ENCODE results near the gene OBP2A. TPM values are rescaled to one million over a fixed set of nuclear protein-coding genes. Genes with fewer than 3 reads are reported as not detected.
"Not testable (repeated sequence)": the region's sequence is repeated elsewhere in the genome, so short reads cannot be mapped to it uniquely, and the experiment has no call there.

OBP2A gene, protein sequence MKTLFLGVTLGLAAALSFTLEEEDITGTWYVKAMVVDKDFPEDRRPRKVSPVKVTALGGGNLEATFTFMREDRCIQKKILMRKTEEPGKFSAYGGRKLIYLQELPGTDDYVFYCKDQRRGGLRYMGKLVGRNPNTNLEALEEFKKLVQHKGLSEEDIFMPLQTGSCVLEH
- 26.6 TPM for polyA plus RNA-seq (2012; ENCODE audit: insufficient read length, low read depth)

DNA sequence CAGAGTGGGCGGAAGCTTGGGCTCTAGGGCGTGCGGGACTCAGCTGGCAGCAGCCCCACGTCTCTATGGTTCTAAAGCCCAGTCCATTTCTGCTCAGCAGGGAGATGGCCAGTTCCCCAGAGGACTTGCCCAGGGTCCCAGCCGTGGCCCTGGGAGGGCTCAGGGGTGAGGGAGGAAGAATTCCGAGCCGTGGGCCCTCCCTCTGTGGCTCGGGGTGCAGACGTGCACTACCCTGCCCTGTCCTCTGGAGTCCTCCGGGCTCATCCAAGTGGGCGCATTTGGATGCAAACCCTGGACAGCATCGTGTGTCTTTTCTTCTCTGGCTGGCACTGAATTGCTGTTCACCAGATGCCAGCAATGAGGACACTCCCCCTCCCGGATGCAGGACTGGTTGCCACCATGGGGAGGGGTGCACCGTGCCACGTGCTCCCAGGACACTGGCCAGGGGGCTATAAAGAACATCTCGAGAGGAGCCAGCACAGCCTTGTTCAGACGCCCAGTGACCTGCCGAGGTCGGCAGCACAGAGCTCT lies at the start of gene OBP2A:
TSS of gene OBP2A (plus strand) at position 481 of the 531 bp plus-strand sequence. CDS start 55 bp downstream, outside the sequence.
- not testable (repeated sequence) for TF ChIP-seq POLR2AphosphoS5 (IDR thresholded peaks at IDR 0.05; ENCODE audit: low read depth, low read length); SIN3A (IDR thresholded peaks at IDR 0.05; ENCODE audit: borderline replicate concordance, insufficient read depth, low read length)
- TF ChIP-seq, protein P1, sequence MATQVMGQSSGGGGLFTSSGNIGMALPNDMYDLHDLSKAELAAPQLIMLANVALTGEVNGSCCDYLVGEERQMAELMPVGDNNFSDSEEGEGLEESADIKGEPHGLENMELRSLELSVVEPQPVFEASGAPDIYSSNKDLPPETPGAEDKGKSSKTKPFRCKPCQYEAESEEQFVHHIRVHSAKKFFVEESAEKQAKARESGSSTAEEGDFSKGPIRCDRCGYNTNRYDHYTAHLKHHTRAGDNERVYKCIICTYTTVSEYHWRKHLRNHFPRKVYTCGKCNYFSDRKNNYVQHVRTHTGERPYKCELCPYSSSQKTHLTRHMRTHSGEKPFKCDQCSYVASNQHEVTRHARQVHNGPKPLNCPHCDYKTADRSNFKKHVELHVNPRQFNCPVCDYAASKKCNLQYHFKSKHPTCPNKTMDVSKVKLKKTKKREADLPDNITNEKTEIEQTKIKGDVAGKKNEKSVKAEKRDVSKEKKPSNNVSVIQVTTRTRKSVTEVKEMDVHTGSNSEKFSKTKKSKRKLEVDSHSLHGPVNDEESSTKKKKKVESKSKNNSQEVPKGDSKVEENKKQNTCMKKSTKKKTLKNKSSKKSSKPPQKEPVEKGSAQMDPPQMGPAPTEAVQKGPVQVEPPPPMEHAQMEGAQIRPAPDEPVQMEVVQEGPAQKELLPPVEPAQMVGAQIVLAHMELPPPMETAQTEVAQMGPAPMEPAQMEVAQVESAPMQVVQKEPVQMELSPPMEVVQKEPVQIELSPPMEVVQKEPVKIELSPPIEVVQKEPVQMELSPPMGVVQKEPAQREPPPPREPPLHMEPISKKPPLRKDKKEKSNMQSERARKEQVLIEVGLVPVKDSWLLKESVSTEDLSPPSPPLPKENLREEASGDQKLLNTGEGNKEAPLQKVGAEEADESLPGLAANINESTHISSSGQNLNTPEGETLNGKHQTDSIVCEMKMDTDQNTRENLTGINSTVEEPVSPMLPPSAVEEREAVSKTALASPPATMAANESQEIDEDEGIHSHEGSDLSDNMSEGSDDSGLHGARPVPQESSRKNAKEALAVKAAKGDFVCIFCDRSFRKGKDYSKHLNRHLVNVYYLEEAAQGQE (IDR thresholded peaks at IDR 0.05; ENCODE audit: insufficient read depth in 1 of 2, low read depth in 2 of 2, low read length in 2 of 2): not testable (repeated sequence)

- TF ChIP-seq SIN3A (IDR thresholded peaks at IDR 0.05; ENCODE audit: borderline replicate concordance, insufficient read depth, low read length): no peak
- TF ChIP-seq, protein P1 (IDR thresholded peaks at IDR 0.05; ENCODE audit: insufficient read depth in 1 of 2, low read depth in 2 of 2, low read length in 2 of 2): no peak
- TF ChIP-seq TAF1 (IDR thresholded peaks at IDR 0.05; ENCODE audit: borderline replicate concordance, insufficient read depth, low read length): no peak
- no peak for TF ChIP-seq FOXP2 (optimal IDR thresholded peaks at IDR 0.05; ENCODE audit: borderline replicate concordance, extremely low read depth, extremely low read length, insufficient read depth)
- TF ChIP-seq POLR2AphosphoS5 (IDR thresholded peaks at IDR 0.05; ENCODE audit: low read depth, low read length): no peak
These were observed 47.4 kb upstream of the OBP2A start for GRCh38 chr9:135498381-135499126.

- TF ChIP-seq POLR2AphosphoS5 (IDR thresholded peaks at IDR 0.05; ENCODE audit: low read depth, low read length) (no peak), SIN3A (IDR thresholded peaks at IDR 0.05; ENCODE audit: borderline replicate concordance, insufficient read depth, low read length) (0 out of 2 replicates have a peak, but pooled peaks have one; percentile 61), TAF1 (IDR thresholded peaks at IDR 0.05; ENCODE audit: borderline replicate concordance, insufficient read depth, low read length) (no peak), FOXP2 (optimal IDR thresholded peaks at IDR 0.05; ENCODE audit: borderline replicate concordance, extremely low read depth, extremely low read length, insufficient read depth) (no peak)
- TF ChIP-seq, protein P1 (IDR thresholded peaks at IDR 0.05; ENCODE audit: insufficient read depth in 1 of 2, low read depth in 2 of 2, low read length in 2 of 2): no peak
These were observed 46.4 kb upstream of the OBP2A start for GRCh38 chr9:135499326-135500070.

- TF ChIP-seq, protein P1 (IDR thresholded peaks at IDR 0.05; ENCODE audit: insufficient read depth in 1 of 2, low read depth in 2 of 2, low read length in 2 of 2): no peak
- TF ChIP-seq POLR2AphosphoS5 (IDR thresholded peaks at IDR 0.05; ENCODE audit: low read depth, low read length): 0 out of 2 replicates have a peak, but pooled peaks have one; percentile 8
- TF ChIP-seq FOXP2 (optimal IDR thresholded peaks at IDR 0.05; ENCODE audit: borderline replicate concordance, extremely low read depth, extremely low read length, insufficient read depth): no peak
- TF ChIP-seq TAF1 (IDR thresholded peaks at IDR 0.05; ENCODE audit: borderline replicate concordance, insufficient read depth, low read length): no peak
- no peak for TF ChIP-seq SIN3A (IDR thresholded peaks at IDR 0.05; ENCODE audit: borderline replicate concordance, insufficient read depth, low read length)
These were observed 45.8 kb upstream of the OBP2A start for GRCh38 chr9:135500071-135500524.

Data from PFSK-1 (cell line).